GM19193 (cell line): ENCODE data around the gene CACNA1I.

Source experiments
- POLR2A ChIP-seq: IDR thresholded peaks from 4 replicates; pipeline ENCODE4 v1.6.1; 2011; ENCODE audit not compliant: insufficient read depth, insufficient read length; ENCODE audit errors: extremely low read depth

The CACNA1I gene

DNA sequence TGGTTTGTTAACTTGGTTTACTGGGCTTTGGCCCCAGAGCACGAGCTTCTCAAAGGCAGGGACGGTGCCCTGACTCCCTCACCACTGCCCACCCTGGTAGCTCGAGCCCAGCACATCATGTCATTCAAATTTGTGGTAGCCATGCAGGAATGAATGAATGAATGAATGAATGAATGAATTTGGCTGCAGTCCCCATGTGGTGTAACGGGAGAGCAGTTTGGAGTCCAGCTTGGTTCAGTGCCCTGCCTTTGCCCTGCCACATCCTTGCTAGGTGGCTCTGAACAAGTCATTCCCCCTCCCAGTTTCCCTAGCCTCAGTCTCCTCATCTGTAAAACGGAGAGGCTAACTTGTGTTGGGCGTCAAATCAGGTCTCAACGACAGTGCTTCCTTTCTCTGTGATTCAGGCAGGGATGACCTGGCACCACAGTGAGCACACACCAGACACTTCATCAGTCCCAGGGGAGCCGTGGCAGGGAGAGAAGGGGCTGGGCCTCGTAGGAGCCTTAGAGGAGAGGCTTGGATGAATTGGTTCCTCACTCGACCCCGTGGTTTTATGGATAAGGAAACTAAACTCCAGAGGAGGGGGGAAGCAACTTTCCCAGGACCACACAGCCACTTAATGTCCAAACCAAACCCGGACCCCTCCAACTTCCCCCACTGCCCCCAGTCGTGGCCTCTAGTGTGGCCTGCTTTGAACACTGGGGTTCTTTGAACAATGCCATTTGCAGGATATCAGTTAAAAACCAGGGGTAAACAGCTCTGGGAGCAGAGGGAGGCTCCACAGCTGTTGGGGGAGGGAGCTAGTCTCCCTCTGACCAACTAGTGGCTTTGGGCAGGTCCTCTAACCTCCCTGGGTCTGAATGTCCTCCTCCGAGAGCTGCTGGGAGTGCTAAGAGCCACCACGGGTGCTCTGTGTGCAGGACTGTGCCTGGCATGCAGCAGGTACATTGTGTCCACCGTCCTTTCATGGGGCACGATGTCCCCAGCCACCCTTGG, 86.2 kb downstream of the CACNA1I start:
- TF ChIP-seq POLR2A = no peak

GRCh38 chr22:39658367-39658766, 87.8 kb downstream of the CACNA1I start:
- no peak for TF ChIP-seq POLR2A

GRCh38 chr22:39658806-39659463, 88.4 kb downstream of the CACNA1I start:
- no peak for TF ChIP-seq POLR2A

DNA sequence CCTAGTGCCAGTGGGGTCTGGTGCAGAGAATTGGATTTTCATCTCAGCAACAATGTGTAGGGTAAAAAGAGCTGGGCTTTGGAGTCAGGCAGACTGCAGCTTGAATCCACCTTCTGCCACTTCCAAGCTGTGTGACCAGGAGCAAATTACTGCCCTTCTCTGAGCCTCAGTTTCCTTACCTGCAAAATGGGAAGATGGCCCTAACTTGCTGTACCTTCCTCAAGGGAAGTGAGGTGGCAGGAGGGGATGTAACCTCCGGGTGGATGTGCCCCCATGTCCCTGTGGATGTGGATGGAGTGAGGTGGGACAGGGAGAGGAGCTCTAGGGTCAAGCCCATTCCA, 90.9 kb downstream of the CACNA1I start:
- no peak for TF ChIP-seq POLR2A

DNA sequence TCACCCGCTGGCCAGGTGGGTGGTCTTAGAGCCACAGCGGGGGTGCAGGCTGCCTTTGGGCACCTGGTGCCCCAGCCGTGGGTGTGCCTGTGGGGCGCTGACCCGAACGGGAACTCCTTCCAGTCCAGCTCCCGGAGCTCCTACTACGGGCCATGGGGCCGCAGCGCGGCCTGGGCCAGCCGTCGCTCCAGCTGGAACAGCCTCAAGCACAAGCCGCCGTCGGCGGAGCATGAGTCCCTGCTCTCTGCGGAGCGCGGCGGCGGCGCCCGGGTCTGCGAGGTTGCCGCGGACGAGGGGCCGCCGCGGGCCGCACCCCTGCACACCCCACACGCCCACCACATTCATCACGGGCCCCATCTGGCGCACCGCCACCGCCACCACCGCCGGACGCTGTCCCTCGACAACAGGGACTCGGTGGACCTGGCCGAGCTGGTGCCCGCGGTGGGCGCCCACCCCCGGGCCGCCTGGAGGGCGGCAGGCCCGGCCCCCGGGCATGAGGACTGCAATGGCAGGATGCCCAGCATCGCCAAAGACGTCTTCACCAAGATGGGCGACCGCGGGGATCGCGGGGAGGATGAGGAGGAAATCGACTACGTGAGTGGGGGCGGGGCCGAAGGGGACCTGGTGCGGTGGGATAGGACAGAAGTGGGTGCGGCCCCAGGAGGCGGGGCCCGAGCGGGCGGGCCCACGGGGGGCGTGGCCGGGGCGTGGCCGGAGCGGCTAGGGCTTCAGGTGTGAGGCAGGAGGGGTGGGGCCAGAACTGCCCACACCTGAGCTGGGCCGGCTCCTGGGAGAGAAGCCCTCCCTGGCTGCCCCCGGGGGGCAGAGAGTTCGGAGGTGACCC, 91.5 kb downstream of the CACNA1I start:
- TF ChIP-seq POLR2A = no peak

DNA sequence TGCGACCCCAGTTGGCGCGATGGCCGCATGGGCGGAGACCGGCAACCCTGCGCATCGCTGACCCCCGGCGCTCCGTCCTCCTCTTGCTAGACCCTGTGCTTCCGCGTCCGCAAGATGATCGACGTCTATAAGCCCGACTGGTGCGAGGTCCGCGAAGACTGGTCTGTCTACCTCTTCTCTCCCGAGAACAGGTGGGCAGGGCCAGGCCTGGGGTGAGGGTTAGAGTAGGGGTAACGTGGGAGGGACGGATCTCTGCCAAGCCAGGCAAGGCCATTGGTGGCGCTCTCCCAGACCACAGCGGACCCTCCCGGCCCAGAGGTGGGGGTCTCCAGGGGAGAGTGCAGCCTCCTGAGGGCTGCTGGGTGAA, 92.1 kb downstream of the CACNA1I start:
- TF ChIP-seq POLR2A = no peak

- TF ChIP-seq POLR2A = no peak
Measured at GRCh38 chr22:39663751-39664150, 93.2 kb downstream of the CACNA1I start.

GRCh38 chr22:39664485-39665200, 94.1 kb downstream of the CACNA1I start:
- no peak for TF ChIP-seq POLR2A

DNA sequence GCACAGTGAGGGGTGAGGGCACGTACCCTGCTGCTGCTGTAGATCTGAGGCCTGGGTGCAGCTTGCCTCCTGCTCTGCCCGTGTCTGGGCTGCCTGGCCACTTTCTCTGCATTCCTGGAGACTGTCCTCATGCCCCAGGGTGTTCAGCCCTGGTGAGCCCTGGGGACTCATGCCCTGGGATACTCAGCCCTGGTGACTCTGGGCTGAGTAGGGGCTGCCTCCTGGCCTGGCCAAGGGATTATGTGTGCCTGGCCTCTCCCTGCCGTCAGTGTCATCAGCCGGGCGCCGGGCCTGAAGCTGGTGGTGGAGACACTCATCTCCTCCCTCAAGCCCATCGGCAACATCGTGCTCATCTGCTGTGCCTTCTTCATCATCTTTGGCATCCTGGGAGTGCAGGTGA, 94.7 kb downstream of the CACNA1I start:
- TF ChIP-seq POLR2A = no peak

DNA sequence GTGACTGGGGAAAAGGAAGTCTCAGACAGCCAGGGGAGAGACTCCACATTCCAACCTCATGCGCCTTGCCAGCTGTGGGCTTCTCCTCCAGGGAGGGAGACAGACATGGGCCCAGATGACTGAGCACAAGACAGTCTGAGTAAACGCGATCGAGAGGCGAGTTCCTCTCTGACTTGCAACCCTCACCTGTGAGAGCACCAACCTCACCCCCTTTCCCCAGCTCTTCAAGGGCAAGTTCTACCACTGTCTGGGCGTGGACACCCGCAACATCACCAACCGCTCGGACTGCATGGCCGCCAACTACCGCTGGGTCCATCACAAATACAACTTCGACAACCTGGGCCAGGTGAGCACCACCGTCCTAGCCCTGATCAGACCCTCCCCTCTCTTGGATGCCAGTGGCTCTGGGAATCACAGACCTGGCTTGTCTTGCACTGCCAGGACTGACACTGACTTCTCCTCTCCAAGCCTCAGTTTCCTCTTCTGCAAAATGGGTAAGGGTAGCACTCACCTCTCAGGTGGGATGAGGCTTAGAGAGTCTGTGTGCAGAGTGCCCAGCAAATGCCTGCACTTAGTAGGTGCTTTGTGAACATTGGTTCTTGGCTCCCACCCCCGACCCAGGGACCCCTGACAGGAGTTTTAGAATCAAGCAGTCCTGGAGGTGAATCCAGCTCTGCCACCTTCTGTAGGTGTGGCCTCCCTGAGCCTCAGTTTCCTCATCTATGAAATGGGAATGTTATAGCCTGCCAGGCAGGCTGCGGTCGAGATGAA, 95.3 kb downstream of the CACNA1I start:
- no peak for TF ChIP-seq POLR2A

GRCh38 chr22:39666495-39666894, 95.9 kb downstream of the CACNA1I start:
- no peak for TF ChIP-seq POLR2A

DNA sequence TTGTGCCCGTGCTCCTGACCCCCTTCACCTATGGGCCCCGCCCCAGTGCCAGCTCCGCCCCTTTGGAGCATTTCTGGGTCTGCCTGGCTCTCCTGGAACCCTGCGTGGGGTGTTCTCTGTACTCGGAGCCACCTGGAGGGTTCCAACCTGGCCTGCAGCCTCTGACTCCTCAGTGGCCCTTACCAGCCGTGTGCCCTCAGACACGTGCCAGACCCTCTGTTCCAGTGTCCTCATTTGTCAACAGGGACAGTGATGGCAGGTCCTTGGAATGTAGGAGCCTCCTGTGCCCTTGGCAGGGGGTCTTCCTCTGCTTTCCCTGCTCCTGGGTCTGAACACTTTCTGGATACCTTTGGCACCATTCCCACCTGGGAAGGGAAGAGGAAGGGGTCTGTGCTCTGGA, 96.4 kb downstream of the CACNA1I start:
- no peak for TF ChIP-seq POLR2A

- no peak for TF ChIP-seq POLR2A
Measured at GRCh38 chr22:39669432-39669831, 98.9 kb downstream of the CACNA1I start.

- TF ChIP-seq POLR2A = no peak
Measured at GRCh38 chr22:39671936-39672335, 101.4 kb downstream of the CACNA1I start.
